HG03378 (cell line): ENCODE results near the gene CARD11.

Experiments
- ATAC-seq: cut with Tn5 transposase; IDR thresholded peaks from one replicate; pipeline ENCODE4 v1.9.1; 2021; ENCODE audit warnings: mild to moderate bottlenecking, moderate library complexity; ENCODE audit not compliant: unreplicated experiment

CARD11 gene

DNA sequence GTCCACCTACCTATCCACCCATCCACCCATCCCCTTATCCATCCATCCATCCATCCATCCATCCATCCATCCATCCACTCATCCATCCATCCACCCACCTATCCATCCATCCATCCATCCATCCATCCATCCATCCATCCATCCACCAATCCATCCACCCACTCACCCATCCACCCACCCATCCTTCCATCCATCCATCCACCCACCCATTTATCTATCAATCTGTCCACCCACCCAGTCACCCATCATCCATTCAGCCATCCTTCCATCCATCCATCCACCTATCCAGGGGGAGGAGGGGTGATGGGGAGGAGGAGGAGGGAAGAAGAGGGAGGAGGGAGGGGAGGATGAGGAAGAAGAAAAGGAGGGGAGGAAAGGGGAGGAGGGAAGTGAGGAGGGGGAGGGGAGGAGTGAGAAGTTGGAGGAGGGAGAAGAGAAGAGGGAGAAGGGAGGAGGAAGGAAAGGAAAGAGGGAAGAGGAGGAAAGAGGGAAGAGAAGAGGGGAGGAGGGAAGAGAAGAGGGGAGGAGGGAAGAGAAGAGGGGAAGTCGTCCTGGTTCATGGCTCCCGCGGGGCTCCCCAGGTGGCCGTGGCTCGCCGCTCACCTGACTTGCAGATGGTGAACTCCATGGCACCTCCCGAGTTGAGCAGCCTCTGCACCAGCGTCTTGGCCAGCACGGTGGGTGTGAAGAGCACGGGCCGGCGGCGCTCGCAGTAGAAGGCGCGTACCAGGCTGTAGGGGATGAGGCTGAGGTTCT, 130.8 kb downstream of the CARD11 start:
- no peak for ATAC-seq

- no peak for ATAC-seq
These were observed 132.2 kb downstream of the CARD11 start for GRCh38 chr7:2911466-2911865.

DNA sequence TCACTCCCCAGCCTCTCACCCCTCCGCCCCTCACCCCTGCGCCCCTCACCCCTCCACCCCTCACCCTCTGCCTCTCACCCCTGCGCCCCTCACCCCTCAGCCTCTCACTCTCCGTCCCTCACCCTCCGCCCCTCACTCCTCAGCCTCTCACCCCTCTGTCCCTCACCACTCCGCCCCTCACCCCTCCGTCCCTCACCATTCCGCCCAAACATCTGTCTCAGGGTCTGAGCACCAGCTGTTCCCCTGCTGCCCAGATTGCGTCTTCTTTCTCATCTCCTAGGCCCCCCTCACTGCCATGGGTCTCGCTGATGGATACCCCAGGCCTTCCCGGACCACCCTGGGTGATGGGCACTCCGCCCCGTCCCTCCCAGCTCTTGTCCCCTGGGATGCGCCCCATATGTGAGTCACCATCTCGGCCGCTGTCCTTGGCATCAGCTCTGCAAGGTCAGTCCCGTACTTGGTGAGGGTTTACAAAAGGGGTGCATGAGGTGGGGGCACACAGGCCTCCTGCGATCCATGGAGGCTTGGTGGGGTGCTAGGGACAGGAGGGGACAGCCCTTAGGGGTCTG, 134.1 kb downstream of the CARD11 start:
- no peak for ATAC-seq

DNA sequence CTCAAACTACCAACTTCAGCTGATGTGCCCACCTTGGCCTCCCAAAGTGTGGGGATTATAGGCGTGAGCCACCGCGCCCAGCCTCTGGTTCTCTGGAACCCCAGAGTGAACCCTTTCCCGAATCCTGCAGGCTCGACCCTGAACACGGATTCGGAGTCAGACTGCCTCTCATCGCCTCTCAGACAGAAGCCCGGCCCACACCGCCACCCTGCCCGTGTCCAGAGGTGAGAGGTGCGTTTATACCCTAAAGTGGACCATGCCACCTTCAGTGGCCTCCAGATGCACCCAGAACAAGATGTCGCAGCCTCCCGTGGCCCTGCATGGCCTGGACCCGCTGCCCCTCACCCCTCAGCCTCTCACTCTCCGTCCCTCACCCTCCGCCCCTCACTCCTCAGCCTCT, 134.6 kb downstream of the CARD11 start:
- ATAC-seq = no peak

- ATAC-seq = no peak
These were observed 135.5 kb downstream of the CARD11 start for GRCh38 chr7:2908103-2908683.

- ATAC-seq = no peak
These were observed 137.3 kb downstream of the CARD11 start for GRCh38 chr7:2906197-2906931.

DNA sequence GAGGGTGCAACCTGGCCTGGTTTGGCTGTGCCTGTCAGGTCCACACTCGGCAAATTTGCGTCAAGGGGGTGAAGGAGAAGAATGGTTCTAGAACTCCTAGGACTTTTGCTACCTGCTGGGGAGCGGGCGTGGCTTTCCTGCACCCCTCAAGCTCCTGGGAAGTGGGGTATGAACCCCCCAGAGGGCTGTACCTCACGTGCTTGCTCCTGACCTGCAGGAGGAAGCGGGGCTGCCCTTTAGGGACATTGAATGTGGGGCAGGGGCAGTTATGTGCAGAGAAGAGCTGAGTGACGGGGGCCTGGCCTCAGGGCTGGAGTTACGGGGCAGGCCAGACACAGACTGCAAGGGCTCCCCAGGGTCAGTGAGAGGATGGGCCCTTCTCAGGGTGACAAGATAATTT, 138.2 kb downstream of the CARD11 start:
- ATAC-seq = no peak

DNA sequence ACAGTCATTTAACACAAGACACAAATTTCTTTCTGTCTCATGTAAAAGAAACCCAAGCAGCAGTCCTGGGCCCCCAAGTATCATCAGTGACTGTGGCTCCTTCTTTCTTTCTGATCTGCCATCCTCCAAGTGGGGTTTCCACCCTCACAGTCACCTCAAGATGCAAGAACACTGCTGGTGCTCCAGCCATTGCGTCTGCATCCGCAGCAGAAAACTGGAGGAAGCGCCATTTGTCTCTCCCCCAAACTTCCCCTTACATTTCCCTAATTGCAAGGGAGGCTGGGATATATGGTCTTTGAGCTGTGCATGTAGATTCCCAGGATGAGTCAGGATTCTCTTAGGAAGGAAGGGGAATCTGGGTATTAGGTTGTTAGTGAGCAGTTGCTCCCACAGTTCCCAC, 138.6 kb downstream of the CARD11 start:
- no peak for ATAC-seq

DNA sequence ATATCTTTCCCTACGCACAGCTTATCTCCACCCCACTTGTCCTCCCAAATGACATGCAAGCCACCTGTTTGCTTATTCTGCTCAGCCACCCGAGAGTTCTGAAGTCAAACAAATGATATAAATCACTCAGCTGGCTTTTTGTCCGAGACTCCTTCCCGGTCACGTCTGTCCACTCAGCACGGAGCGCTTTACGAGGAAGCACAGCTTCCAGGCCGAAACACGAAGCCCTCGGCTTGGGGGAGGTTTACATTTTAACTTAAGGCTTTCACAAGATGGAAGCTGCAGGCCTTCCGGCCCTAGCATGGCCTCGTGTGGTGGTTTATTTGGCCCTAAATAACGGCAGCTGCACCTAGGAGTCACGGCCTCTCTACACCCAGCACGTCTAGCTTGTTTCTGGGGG, 139.5 kb downstream of the CARD11 start:
- ATAC-seq = no peak

GRCh38 chr7:2903682-2904162, 139.9 kb downstream of the CARD11 start:
- ATAC-seq = no peak

GRCh38 chr7:2897023-2897422, 146.6 kb downstream of the CARD11 start:
- no peak for ATAC-seq

- no peak for ATAC-seq
These were observed 147.5 kb downstream of the CARD11 start for GRCh38 chr7:2896131-2896530.

GRCh38 chr7:2894118-2894940, 149.3 kb downstream of the CARD11 start:
- peak; percentile 57 for ATAC-seq

- no peak for ATAC-seq
These were observed 150.2 kb downstream of the CARD11 start for GRCh38 chr7:2893411-2893861.

DNA sequence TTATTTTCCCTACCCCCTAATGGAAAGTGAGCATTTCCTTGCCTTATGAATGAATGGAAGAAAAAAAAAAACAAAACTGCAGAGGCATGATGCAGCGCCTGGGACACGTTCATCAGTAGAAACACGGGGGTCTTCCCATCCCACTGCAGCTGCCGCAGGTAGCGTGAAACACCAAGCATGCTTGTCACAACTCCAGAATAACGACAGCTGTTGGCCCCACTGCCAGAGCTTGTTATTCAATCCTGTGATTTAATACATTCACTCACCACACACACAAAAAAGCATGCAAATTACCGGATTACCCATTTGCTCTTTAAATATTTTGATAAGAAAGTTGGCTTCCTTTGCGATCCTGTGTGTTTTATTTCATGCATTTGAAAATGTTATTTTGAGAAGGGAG, 151.1 kb downstream of the CARD11 start:
- ATAC-seq = no peak

DNA sequence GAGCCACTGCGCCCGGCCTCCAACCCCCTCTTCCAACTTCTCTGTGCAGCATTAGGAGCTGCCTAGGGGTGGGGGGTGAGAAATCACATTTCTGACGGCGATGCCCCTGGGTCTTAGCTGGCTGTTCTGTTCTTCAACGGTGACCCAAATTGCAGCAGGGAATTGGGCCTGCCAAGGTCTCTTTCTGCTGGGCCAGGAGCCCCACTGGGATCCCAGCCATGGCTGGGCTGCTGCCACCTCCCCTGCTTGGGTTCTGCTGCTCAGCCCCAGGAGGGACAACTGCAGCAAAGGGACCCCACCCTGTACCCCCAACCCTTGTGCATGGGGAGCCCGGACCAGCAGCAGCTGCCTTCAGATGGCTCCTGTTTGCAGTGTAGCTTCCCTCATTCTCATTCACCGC, 155.9 kb downstream of the CARD11 start:
- ATAC-seq = no peak

GRCh38 chr7:2886900-2887299, 156.8 kb downstream of the CARD11 start:
- no peak for ATAC-seq

- ATAC-seq = no peak
These were observed 157.3 kb downstream of the CARD11 start for GRCh38 chr7:2886391-2886790.

DNA sequence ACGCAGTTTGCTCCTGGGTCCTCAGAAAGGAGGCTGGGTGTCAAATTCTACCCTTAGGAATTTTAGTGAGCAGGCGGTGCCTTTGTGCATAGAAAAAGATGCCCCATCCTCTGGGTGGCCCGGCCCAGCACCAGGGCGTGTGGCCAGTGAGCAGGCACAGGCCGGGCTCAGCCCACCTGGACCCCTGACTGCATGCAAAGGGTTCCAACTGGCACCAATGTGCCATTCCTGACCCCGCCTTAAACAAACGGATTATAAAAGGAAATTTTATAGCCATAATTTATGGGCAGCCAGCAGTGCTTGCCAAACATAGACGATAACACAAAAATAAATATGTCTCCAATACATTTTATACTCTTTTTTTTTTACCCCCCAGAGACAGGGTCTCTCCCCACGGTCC, 159.5 kb downstream of the CARD11 start:
- no peak for ATAC-seq

DNA sequence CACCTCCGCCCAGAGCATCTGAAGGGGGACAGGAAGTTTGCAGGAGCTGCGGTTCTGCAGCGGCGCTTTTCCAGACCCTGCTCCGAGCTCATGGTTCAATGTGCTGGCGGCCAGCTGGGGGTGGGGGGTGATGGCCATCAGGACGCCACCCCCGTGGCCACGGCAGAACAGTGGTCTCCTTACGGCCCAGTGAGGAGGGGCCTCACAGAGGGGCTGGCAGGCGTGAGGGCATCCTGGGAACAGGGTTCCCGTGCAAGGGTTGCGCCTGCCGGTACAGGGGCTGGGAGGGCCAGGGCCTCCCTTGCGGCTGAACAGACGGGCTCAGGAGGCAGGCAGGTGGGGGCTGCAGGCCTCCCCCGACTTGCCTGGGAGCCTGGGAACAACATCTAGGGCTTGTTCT, 160.6 kb downstream of the CARD11 start:
- no peak for ATAC-seq

DNA sequence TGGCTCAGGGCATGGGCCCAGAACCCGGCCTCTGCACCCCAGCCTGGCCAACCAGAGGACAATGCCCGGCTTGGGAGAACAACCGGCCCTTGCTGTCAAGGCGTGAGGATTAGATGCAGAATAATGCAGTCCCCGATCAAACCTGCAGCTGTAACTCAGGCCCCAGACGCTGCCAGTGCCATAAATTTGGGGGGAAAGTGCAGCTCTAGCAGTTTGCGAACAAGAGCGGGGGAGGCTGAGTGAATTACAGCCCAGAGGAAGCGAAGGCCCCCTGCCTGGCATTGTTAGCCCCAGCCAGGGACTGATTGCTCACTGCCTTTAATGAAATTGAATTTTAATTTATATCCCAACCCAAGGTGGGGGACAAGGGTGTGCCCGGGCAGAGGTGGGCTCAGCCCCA, 161.6 kb downstream of the CARD11 start:
- ATAC-seq = no peak
